Astrocyte (in vitro differentiated cells and primary cell): ENCODE results near the gene UBE2L3.
"Not testable (repeated sequence)": the region's sequence is repeated elsewhere in the genome, so short reads cannot be mapped to it uniquely, and the experiment has no call there.

ENCODE experiments used
- CTCF ChIP-seq: IDR thresholded peaks from 2 replicates; pipeline ENCODE4 v1.5.1; 2011; ENCODE audit warnings: low read depth, mild to moderate bottlenecking, inconsistent platforms, low read length, moderate library complexity; ENCODE audit not compliant: insufficient read depth
- EZH2 ChIP-seq: IDR thresholded peaks from 2 replicates; pipeline ENCODE4 v1.6.1; 2012; ENCODE audit warnings: mild to moderate bottlenecking, low read length, inconsistent platforms; ENCODE audit not compliant: insufficient read depth

GRCh38 chr22:21609556-21610157 is 42.1 kb downstream of the UBE2L3 start:
- not testable (repeated sequence) for TF ChIP-seq CTCF, EZH2
